Measurements from ENCODE around the gene CLDN17.

Gene CLDN17

GRCh38 chr21:30116479-30116878 lies 50.1 kb downstream of the CLDN17 start:
- DNase-seq, result no peak

All from NCI-H187 treated with DMSO at 0.1 percent for 48 hours (cell line).